ENCODE results near the gene TSR3. TPM values are rescaled to one million over a fixed set of nuclear protein-coding genes. Genes with fewer than 3 reads are reported as not detected.

TSR3 gene
- total and polyA plus RNA-seq, 2 of the 13 experiments (the other 11 are each of a cell fraction or from before 2014, with no cell fraction given), result 24.2 to 51.0 TPM

GRCh38 chr16:1385232-1385631, 33.6 kb upstream of the TSR3 start (continued):
- TF ChIP-seq, protein P1, sequence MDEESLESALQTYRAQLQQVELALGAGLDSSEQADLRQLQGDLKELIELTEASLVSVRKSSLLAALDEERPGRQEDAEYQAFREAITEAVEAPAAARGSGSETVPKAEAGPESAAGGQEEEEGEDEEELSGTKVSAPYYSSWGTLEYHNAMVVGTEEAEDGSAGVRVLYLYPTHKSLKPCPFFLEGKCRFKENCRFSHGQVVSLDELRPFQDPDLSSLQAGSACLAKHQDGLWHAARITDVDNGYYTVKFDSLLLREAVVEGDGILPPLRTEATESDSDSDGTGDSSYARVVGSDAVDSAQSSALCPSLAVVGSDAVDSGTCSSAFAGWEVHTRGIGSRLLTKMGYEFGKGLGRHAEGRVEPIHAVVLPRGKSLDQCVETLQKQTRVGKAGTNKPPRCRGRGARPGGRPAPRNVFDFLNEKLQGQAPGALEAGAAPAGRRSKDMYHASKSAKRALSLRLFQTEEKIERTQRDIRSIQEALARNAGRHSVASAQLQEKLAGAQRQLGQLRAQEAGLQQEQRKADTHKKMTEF (CRISPR knock-in tag; IDR thresholded peaks at IDR 0.05), result no peak

DNA sequence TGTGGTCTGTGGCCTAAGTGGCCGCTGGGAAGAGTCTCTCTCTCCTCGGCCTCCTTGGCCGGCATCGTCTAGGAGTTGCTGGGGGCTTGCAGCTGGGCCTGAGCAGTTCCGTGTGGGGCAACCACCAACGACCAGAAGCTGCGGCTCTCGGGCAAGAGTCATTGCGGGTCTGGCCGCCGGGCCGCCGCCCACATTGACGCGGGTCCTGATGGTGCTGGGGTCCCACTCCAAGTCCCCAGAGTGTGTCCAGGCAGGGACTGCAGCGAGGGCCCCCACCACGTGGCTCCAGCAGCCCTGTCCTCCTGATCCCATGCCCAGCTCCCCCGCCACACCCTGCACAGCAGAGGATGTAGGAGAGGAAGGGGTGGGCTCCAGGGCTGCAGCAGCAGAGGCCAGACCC, 31.9 kb upstream of the TSR3 start:
- Histone ChIP-seq H3K4me3 (replicated peaks in 1 of 3; ENCODE audit: insufficient read depth in 1 of 3, low read depth in 2 of 3, low read length in 3 of 3) (no peak overlapping the region), H3K9ac (ENCODE audit: insufficient read depth, low read depth, low read length) (no peak overlapping the region), H3K79me2 (ENCODE audit: insufficient read depth, low read length) (peaks cover 3% of the 10 kb centered on the region), H2AFZ (ENCODE audit: low read length) (no peak overlapping the region), H3K4me2 (ENCODE audit: low read depth, low read length) (no peak overlapping the region), H4K20me1 (ENCODE audit: insufficient read depth, low read length) (peaks cover 3% of the 10 kb centered on the region), H3K27me3 (ENCODE audit: control insufficient read depth in 1 of 2, insufficient read depth in 2 of 2, low read length in 2 of 2) (no peaks in the 10 kb centered on the region), H3K4me1 (ENCODE audit: insufficient read depth, low read length) (peaks cover 9% of the 10 kb centered on the region), H3K9me3 (ENCODE audit: low read length) (no peaks in the 10 kb centered on the region), H3K27ac (ENCODE audit: extremely low read length, insufficient read depth, low read length) (no peak overlapping the region), H3K36me3 (replicated peaks in 1 of 2; ENCODE audit: control insufficient read depth in 1 of 2, insufficient read depth in 2 of 2, low read length in 2 of 2) (peaks cover 0 to 5% of the 10 kb centered on the region in 2 experiments; a peak in 2 of 5 replicates)
- 95% methylated on average over 4 of the region's 18 CpGs for WGBS (ENCODE audit: low lambda C conversion rate)
- no TSS peak for BruUV-seq (replicated peaks)
- ChIA-PET CTCF (ENCODE audit: low intra/inter-chr PET ratio, low total read pairs) (no interaction called here), POLR2A (no interaction called here)
- FAIRE-seq, result no peak
- in situ Hi-C loops (cut with HindIII; ENCODE audit: extremely low pct_ligation_motif_present, low pct_unique_long_range_greater_than_20kb) (no loop called here), intact Hi-C loops (cut with micrococcal nuclease; ENCODE audit: unreplicated experiment) (no loop called here)
- no peak for DNase-seq (ENCODE audit: low spot score)
- no peak for ATAC-seq
- no peak for TF ChIP-seq NR2F1 (CRISPR knock-in tag; IDR thresholded peaks at IDR 0.05)
- TF ChIP-seq, protein P2, sequence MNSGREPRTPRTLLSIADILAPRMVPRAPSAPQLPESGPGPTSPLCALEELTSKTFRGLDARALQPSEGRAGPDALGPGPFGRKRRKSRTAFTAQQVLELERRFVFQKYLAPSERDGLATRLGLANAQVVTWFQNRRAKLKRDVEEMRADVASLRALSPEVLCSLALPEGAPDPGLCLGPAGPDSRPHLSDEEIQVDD (CRISPR knock-in tag; IDR thresholded peaks at IDR 0.05; ENCODE audit: borderline replicate concordance), result no peak
- no peak for TF ChIP-seq PAXIP1 (CRISPR knock-in tag; conservative IDR thresholded peaks at IDR 0.05)
- TF ChIP-seq TAF1 (CRISPR knock-in tag; IDR thresholded peaks at IDR 0.05), result no peak
